B cell (primary cell): ENCODE measurements around the gene LRRC39. TPM values are rescaled to one million over a fixed set of nuclear protein-coding genes. Genes with fewer than 3 reads are reported as not detected.

Experiments
- ATAC-seq: fragments of 200-7000 bp; cut with Tn5 transposase; one replicate; pipeline ENCODE4 v1.10.0; 2021; ENCODE audit warnings: low read depth, mild to moderate bottlenecking, moderate number of reproducible peaks, moderate library complexity
- CTCF ChIA-PET: fragments of 350-600 bp; sonication (Branson Sonifier 250); formaldehyde crosslinking; loops from one replicate; lab custom pipeline; 2021; ENCODE audit warnings: antibody characterized with exemption, inconsistent platforms; lab: Charles Lee
- POLR2A ChIA-PET: fragments of 350-600 bp; sonication (Branson Sonifier 250); formaldehyde crosslinking; loops from one replicate; lab custom pipeline; 2021; ENCODE audit warnings: antibody characterized with exemption; lab: Charles Lee
- DNase-seq: peaks from one replicate; pipeline ENCODE4 v3.0.0; 2013
- H2AFZ ChIP-seq: 2 replicates; pipeline ENCODE4 v1.6.1; 2012; ENCODE audit warnings: mild to moderate bottlenecking, low read depth, low read length; ENCODE audit not compliant: insufficient read depth, poor library complexity, severe bottlenecking
- H3K27ac ChIP-seq, 2 donors: 1 replicate in 1 of 2; 2 replicates in 1 of 2; pipeline ENCODE4 v1.5.1; 2012 to 2013; ENCODE audit warnings: low read length in 2 of 2, mild to moderate bottlenecking in 2 of 2, moderate library complexity in 1 of 2
- H3K27me3 ChIP-seq, 4 experiments: fragments of 200-600 bp in 1 of 4; sonication (generic) in 1 of 4; replicated peaks in 1 of 4; 1 replicate in 2 of 4; 2 replicates in 2 of 4; pipeline versions ENCODE4 v1.6.1 to v1.7.0; 2013 to 2016; ENCODE audit warnings: low read length in 3 of 4, mild to moderate bottlenecking in 2 of 4, mixed read lengths in 1 of 4, moderate library complexity in 1 of 4; ENCODE audit not compliant: insufficient read depth in 4 of 4, control insufficient read depth in 3 of 4; ENCODE audit errors: control extremely low read depth in 1 of 4
- H3K36me3 ChIP-seq, 2 experiments: replicated peaks in 1 of 2; 1 replicate in 1 of 2; 2 replicates in 1 of 2; pipeline versions ENCODE4 v1.6.1 to v1.7.1; 2013; ENCODE audit warnings: low read length in 1 of 2; ENCODE audit not compliant: insufficient read depth in 2 of 2, control insufficient read depth in 1 of 2; ENCODE audit errors: control extremely low read depth in 1 of 2, extremely low read depth in 1 of 2
- H3K4me1 ChIP-seq, 2 donors: fragments of 200-600 bp in 1 of 2; sonication (generic) in 1 of 2; 1 replicate in 1 of 2; 2 replicates in 1 of 2; pipeline versions ENCODE4 v1.5.1 to v1.6.1; 2013 to 2017; ENCODE audit warnings: low read length in 2 of 2; ENCODE audit not compliant: control insufficient read depth in 2 of 2, insufficient read depth in 2 of 2
- H3K4me2 ChIP-seq: replicated peaks from 2 replicates; pipeline ENCODE3; 2012; ENCODE audit warnings: mild to moderate bottlenecking, low read depth, low read length; ENCODE audit not compliant: poor library complexity, severe bottlenecking
- H3K4me3 ChIP-seq, 5 experiments: fragments of 200-600 bp in 1 of 5; sonication (generic) in 1 of 5; 1 replicate in 3 of 5; 2 replicates in 2 of 5; pipeline versions ENCODE4 v1.5.1 to v1.7.0; 2011 to 2016; ENCODE audit warnings: low read length in 4 of 5, mild to moderate bottlenecking in 4 of 5, low read depth in 2 of 5, control low read depth in 1 of 5, moderate library complexity in 1 of 5; ENCODE audit not compliant: insufficient read depth in 1 of 5; ENCODE audit errors: control extremely low read depth in 1 of 5, extremely low read depth in 1 of 5
- H3K79me2 ChIP-seq: fragments of 200-600 bp; sonication (generic); one replicate; pipeline ENCODE4 v1.6.0; 2016; ENCODE audit warnings: low read length; ENCODE audit not compliant: control insufficient read depth, insufficient read depth
- H3K9ac ChIP-seq: fragments of 200-600 bp; sonication (generic); 2 replicates; pipeline ENCODE4 v1.6.1; 2017; ENCODE audit warnings: mild to moderate bottlenecking, low read length, moderate library complexity
- H3K9me3 ChIP-seq, 3 donors: one replicate each; pipeline versions ENCODE4 v1.6.1 to v1.7.1; 2013; ENCODE audit warnings: low read length in 2 of 3; ENCODE audit not compliant: control insufficient read depth in 2 of 3, insufficient read depth in 1 of 3; ENCODE audit errors: control extremely low read depth in 1 of 3
- H4K20me1 ChIP-seq: 2 replicates; pipeline ENCODE4 v1.6.0; 2012; ENCODE audit warnings: mild to moderate bottlenecking, low read length; ENCODE audit not compliant: insufficient read depth, control insufficient read depth, poor library complexity, severe bottlenecking
- H3K27ac Mint-ChIP-seq: one replicate; pipeline ENCODE4 v1.8.0; 2021; ENCODE audit warnings: mixed read lengths
- H3K27me3 Mint-ChIP-seq: one replicate; pipeline ENCODE4 v1.8.0; 2021; ENCODE audit warnings: mixed read lengths
- H3K4me1 Mint-ChIP-seq: one replicate; pipeline ENCODE4 v1.8.0; 2021; ENCODE audit warnings: mixed read lengths
- H3K4me3 Mint-ChIP-seq: one replicate; pipeline ENCODE4 v1.8.0; 2021; ENCODE audit warnings: mixed read lengths
- H3K9me3 Mint-ChIP-seq: one replicate; pipeline ENCODE4 v1.8.0; 2022; ENCODE audit warnings: mixed read lengths; ENCODE audit not compliant: insufficient read depth
- CTCF ChIP-seq: fragments of 200-600 bp; IDR thresholded peaks from one replicate; pipeline ENCODE4 v1.8.0; 2022; ENCODE audit warnings: antibody characterized with exemption, mild to moderate bottlenecking
- EZH2 ChIP-seq: IDR thresholded peaks from 2 replicates; pipeline ENCODE4 v1.6.1; 2012; ENCODE audit warnings: borderline replicate concordance, low read depth, mild to moderate bottlenecking, moderate library complexity, low read length; ENCODE audit not compliant: insufficient read depth, poor library complexity, severe bottlenecking
- WGBS: methylation state at CpG from one replicate; pipeline ENCODE4 v1.1.5; 2013; ENCODE audit warnings: missing lambda C conversion rate; ENCODE audit not compliant: insufficient coverage; 5-methylcytosine and 5-hydroxymethylcytosine counted together
- intact Hi-C: fragments of 100-400 bp; cut with micrococcal nuclease; formaldehyde crosslinking; loops from one replicate; pipeline ENCODE4 v1.10.0; 2022
- polyA plus RNA-seq: library from polyadenylated mRNA; depleted of rRNA; stranded (reverse); fragments of >200 nt; gene quantifications from 2 replicates; pipeline ENCODE4 v1.2.3, GENCODE V29; 2012
- total RNA-seq, 2 donors: library from RNA; stranded (reverse); fragments of 120-200 nt in 1 of 2; gene quantifications; 1 replicate in 1 of 2; 2 replicates in 1 of 2; pipeline versions ENCODE4 v1.2.3 to v1.2.4, GENCODE V29; 2013 to 2022

The LRRC39 gene
- total and polyA plus RNA-seq, 2 donors (not counting 1 experiment from before 2014, with no cell fraction given): 0.91 to 1.5 TPM

- H3K27me3 ChIP-seq: no peaks in the 10 kb centered on the region
- H4K20me1 ChIP-seq: no peaks in the 10 kb centered on the region
- no peaks in the 10 kb centered on the region for H3K9me3 ChIP-seq
- H3K4me1 ChIP-seq: no peaks in the 10 kb centered on the region
- H3K79me2 ChIP-seq: no peaks in the 10 kb centered on the region
- intact Hi-C loops: no loop called here
- Mint-ChIP-seq H3K4me3 (no peak overlapping the region), H3K9me3 (no peaks in the 10 kb centered on the region), H3K27me3 (no peaks in the 10 kb centered on the region), H3K27ac (no peak overlapping the region), H3K4me1 (no peaks in the 10 kb centered on the region)
- ATAC-seq (no peak), DNase-seq (no peak)
- no peak overlapping the region for H2AFZ ChIP-seq
- CTCF ChIA-PET: no interaction called here
- H3K27ac ChIP-seq: no peak overlapping the region
- WGBS: no CpG with 5 or more reads among the region's 4 CpGs
- no peak overlapping the region for H3K4me2 ChIP-seq
- POLR2A ChIA-PET: no interaction called here
- no peak overlapping the region for H3K9ac ChIP-seq
- TF ChIP-seq CTCF (no peak), EZH2 (no peak)
- no peak overlapping the region for H3K4me3 ChIP-seq
- peaks cover 2 to 28% of the 10 kb centered on the region in 2 experiments for H3K36me3 ChIP-seq
Observed at GRCh38 chr1:100107696-100108095, 70.4 kb downstream of the LRRC39 start.

- ChIA-PET CTCF (no interaction called here), POLR2A (no interaction called here)
- Histone ChIP-seq H3K27ac (no peak overlapping the region), H3K4me3 (no peak overlapping the region), H3K79me2 (no peaks in the 10 kb centered on the region), H3K4me2 (no peak overlapping the region), H3K27me3 (no peaks in the 10 kb centered on the region), H4K20me1 (no peaks in the 10 kb centered on the region), H3K36me3 (peaks cover 6 to 39% of the 10 kb centered on the region in 2 experiments), H2AFZ (no peak overlapping the region), H3K4me1 (no peaks in the 10 kb centered on the region), H3K9me3 (no peaks in the 10 kb centered on the region), H3K9ac (no peak overlapping the region)
- no peak for TF ChIP-seq EZH2
- TF ChIP-seq CTCF: no peak
- Mint-ChIP-seq H3K9me3 (no peaks in the 10 kb centered on the region), H3K4me1 (no peaks in the 10 kb centered on the region), H3K27ac (no peak overlapping the region), H3K27me3 (no peaks in the 10 kb centered on the region), H3K4me3 (no peak overlapping the region)
- intact Hi-C loops: no loop called here
- WGBS: no CpG with 5 or more reads among the region's 2 CpGs
- DNase-seq (no peak), ATAC-seq (no peak)
Observed at GRCh38 chr1:100101564-100101963, 76.5 kb downstream of the LRRC39 start.
